ENCODE data around the gene ODF4. TPM values are rescaled to one million over a fixed set of nuclear protein-coding genes. Genes with fewer than 3 reads are reported as not detected.

The ODF4 gene
- total RNA-seq, 1 experiment from 2014 or later = not detected

DNA sequence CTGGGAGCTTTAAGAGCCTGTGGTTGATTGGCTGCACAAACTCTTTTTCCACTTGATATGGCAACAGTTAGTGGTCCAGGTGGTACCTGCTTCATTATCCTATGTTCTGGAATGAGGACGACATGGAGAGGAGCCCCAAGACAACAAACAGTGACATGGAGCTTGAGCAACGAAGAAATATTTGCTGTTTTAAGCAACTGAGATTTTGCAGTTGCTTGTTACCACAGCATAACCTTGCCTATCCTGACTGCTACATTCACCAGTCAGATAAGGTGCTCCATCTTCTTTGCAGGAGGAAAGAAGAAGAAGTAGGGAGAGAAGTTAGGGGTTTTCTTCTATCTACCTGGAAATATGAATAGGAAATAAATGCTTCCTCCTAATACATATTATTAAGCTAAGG lies 7.5 kb upstream of the ODF4 start:
- Mint-ChIP-seq H3K36me3 (ENCODE audit: insufficient read depth, unreplicated experiment) (no peaks in the 10 kb centered on the region), H3K4me1 (ENCODE audit: insufficient read depth, unreplicated experiment) (no peaks in the 10 kb centered on the region), H3K4me3 (ENCODE audit: unreplicated experiment) (no peak overlapping the region), H3K27me3 (ENCODE audit: insufficient read depth, unreplicated experiment) (no peaks in the 10 kb centered on the region), H3K27ac (ENCODE audit: low read depth, unreplicated experiment) (no peak overlapping the region), H3K9me3 (ENCODE audit: unreplicated experiment) (no peaks in the 10 kb centered on the region)
- intact Hi-C loops (cut with micrococcal nuclease) = no loop called here
- ChIA-PET POLR2A (no interaction called here), CTCF (interaction anchor here (0.7 to 0.9 kb wide), 3 partner anchors 22 to 253 kb away, joined by 3 to 5 read pairs (median 3); no protein-coding TSS in a partner anchor)
- TF ChIP-seq, protein P1, sequence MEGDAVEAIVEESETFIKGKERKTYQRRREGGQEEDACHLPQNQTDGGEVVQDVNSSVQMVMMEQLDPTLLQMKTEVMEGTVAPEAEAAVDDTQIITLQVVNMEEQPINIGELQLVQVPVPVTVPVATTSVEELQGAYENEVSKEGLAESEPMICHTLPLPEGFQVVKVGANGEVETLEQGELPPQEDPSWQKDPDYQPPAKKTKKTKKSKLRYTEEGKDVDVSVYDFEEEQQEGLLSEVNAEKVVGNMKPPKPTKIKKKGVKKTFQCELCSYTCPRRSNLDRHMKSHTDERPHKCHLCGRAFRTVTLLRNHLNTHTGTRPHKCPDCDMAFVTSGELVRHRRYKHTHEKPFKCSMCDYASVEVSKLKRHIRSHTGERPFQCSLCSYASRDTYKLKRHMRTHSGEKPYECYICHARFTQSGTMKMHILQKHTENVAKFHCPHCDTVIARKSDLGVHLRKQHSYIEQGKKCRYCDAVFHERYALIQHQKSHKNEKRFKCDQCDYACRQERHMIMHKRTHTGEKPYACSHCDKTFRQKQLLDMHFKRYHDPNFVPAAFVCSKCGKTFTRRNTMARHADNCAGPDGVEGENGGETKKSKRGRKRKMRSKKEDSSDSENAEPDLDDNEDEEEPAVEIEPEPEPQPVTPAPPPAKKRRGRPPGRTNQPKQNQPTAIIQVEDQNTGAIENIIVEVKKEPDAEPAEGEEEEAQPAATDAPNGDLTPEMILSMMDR (IDR thresholded peaks at IDR 0.05; ENCODE audit: unreplicated experiment) = no peak
- no TSS peak for BruUV-seq (replicated peaks)
- DNase-seq (ENCODE audit: unreplicated experiment) = no peak

DNA sequence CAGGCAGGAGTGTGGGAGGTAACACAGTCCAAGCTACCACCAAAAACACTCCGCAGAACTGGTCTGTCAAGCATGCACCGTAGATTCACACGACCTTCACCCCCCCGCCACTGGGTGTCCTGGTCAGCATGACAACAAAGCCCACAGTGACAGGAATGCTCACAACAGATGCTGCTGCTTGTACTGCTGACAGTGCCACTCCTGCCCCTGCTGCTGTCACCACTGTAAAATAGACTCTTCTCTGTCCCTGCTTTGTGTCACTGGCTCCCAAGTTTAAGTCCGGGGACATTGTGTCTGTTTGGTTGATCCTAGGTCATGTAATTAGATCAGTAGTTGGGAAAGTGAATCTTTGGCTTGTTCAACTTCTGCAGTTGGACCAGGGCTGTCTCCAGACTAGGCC lies 7.0 kb upstream of the ODF4 start:
- no peak for DNase-seq (ENCODE audit: unreplicated experiment)
- no TSS peak for BruUV-seq (replicated peaks)

DNA sequence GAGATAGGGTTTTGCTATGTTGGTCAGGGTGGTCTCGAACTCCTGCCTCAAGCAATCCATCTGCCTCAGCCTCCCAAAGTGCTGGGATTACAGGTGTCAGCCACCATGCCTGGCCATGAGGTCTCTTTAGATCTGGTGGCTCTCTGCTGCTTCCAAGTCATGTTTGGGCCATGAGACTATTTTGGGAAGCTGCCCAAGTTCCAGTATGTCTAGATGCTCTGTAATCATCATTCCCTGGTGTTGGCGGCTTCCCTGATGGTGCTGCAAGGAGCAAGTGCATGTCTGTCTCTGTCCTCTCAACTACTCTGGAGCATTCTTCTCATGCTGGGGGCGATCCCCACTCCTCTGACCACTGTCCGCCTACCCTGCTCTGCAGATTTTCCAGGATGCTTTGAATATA lies 6.4 kb upstream of the ODF4 start:
- H3K4me3 Mint-ChIP-seq (ENCODE audit: unreplicated experiment) = no peak overlapping the region
- intact Hi-C loops (cut with micrococcal nuclease) = no loop called here
- H3K9me3 Mint-ChIP-seq (ENCODE audit: unreplicated experiment) = no peaks in the 10 kb centered on the region
- DNase-seq (ENCODE audit: unreplicated experiment) = no peak
- no peaks in the 10 kb centered on the region for H3K36me3 Mint-ChIP-seq (ENCODE audit: insufficient read depth, unreplicated experiment)
- POLR2A ChIA-PET = no interaction called here
- no peaks in the 10 kb centered on the region for H3K27me3 Mint-ChIP-seq (ENCODE audit: insufficient read depth, unreplicated experiment)
- BruUV-seq (replicated peaks) = no TSS peak
- CTCF ChIA-PET = no interaction called here
- TF ChIP-seq, protein P1 (IDR thresholded peaks at IDR 0.05; ENCODE audit: unreplicated experiment) = no peak
- H3K27ac Mint-ChIP-seq (ENCODE audit: low read depth, unreplicated experiment) = no peak overlapping the region
- H3K4me1 Mint-ChIP-seq (ENCODE audit: insufficient read depth, unreplicated experiment) = no peaks in the 10 kb centered on the region

More for the DNA sequence above, 7.0 kb upstream of the ODF4 start:
- CTCF ChIA-PET = no interaction called here
- H3K27me3 Mint-ChIP-seq (ENCODE audit: insufficient read depth, unreplicated experiment) = no peaks in the 10 kb centered on the region
- H3K4me1 Mint-ChIP-seq (ENCODE audit: insufficient read depth, unreplicated experiment) = no peaks in the 10 kb centered on the region
- H3K4me3 Mint-ChIP-seq (ENCODE audit: unreplicated experiment) = no peak overlapping the region
- POLR2A ChIA-PET = no interaction called here
- H3K36me3 Mint-ChIP-seq (ENCODE audit: insufficient read depth, unreplicated experiment) = no peaks in the 10 kb centered on the region
- H3K27ac Mint-ChIP-seq (ENCODE audit: low read depth, unreplicated experiment) = no peak overlapping the region
- TF ChIP-seq, protein P1 (IDR thresholded peaks at IDR 0.05; ENCODE audit: unreplicated experiment) = no peak
- intact Hi-C loops (cut with micrococcal nuclease) = no loop called here
- H3K9me3 Mint-ChIP-seq (ENCODE audit: unreplicated experiment) = no peaks in the 10 kb centered on the region

DNA sequence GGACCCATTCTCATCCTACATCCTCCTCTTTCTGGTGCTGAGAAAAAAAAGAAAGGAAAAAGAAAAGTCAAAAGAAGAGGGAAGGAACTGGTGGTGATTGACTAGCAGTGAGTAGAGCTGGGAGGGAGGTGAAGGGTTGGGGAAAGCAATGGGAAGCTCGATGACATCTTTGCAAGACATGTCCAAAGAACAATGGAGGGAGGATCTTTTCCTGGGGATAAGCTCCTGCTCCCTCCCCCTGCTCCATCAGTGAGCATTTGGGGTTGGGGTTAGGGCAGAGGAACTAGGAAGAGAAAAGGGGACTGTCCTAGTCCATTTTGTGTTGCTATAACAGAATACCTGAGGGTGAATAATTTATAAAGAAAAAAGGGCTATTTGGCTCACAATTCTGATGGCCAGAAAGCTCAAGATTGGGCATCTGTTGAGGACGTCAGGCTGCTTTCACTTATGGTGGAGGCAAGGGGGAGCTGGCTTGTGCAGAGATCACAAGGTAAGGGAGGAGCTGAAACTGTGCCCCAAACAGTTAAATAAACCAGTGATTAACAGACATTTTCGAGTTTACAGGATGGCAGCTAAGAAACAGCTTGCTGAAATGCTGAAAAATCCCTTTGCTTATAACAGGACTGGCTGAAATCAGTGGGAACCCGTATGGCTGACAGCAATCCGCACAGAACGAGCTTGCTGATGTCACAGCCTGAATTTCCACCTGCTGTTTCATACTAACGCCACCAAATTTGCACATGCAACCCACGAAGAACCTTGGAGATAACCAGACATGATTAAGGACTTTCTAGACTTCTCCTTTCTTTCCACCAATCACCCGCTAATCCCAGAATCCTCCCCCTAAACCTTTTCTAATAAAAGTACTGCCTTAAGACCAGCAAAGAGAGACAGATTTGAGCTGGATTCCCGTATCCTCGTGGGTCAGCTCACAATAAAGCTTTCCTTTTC lies 1.6 kb upstream of the ODF4 start:
- BruUV-seq (replicated peaks) = no TSS peak
- no peaks in the 10 kb centered on the region for H3K9me3 Mint-ChIP-seq (ENCODE audit: unreplicated experiment)

More for the DNA sequence above, 1.6 kb upstream of the ODF4 start:
- Mint-ChIP-seq H3K27ac (ENCODE audit: low read depth, unreplicated experiment) (no peak overlapping the region), H3K36me3 (ENCODE audit: insufficient read depth, unreplicated experiment) (no peaks in the 10 kb centered on the region), H3K4me3 (ENCODE audit: unreplicated experiment) (no peak overlapping the region), H3K27me3 (ENCODE audit: insufficient read depth, unreplicated experiment) (no peaks in the 10 kb centered on the region), H3K4me1 (ENCODE audit: insufficient read depth, unreplicated experiment) (no peaks in the 10 kb centered on the region)
- TF ChIP-seq, protein P1 (IDR thresholded peaks at IDR 0.05; ENCODE audit: unreplicated experiment) = no peak
- no peak for DNase-seq (ENCODE audit: unreplicated experiment)
- ChIA-PET CTCF (no interaction called here), POLR2A (interaction anchor here (0.8 to 2.0 kb wide), 4 partner anchors 21 to 199 kb away, joined by 3 to 4 read pairs (median 4); no protein-coding TSS in a partner anchor)
- intact Hi-C loops (cut with micrococcal nuclease) = no loop called here

All from MCF 10A (cell line).